SJCRH30 (cell line): ENCODE measurements around the gene KRT4. TPM values are rescaled to one million over a fixed set of nuclear protein-coding genes. Genes with fewer than 3 reads are reported as not detected.
"Not testable (repeated sequence)": the region's sequence is repeated elsewhere in the genome, so short reads cannot be mapped to it uniquely, and the experiment has no call there.

Experiments used
- DNase-seq, 2 experiments: peaks; one replicate each; pipeline ENCODE4 v3.0.0-alpha.2; 2015 to 2020
- H3K27ac ChIP-seq: fragments of 250-450 bp; sonication (Bioruptor Pico); 2 replicates; pipeline ENCODE4 v1.5.1; 2020; ENCODE audit warnings: mild to moderate bottlenecking, moderate library complexity
- H3K27me3 ChIP-seq: fragments of 250-450 bp; sonication (Bioruptor Pico); 2 replicates; pipeline ENCODE4 v1.5.1; 2020; ENCODE audit warnings: mild to moderate bottlenecking, moderate library complexity
- H3K36me3 ChIP-seq: fragments of 250-450 bp; sonication (Bioruptor Pico); 2 replicates; pipeline ENCODE4 v1.5.1; 2020; ENCODE audit warnings: mild to moderate bottlenecking, moderate library complexity
- H3K4me1 ChIP-seq: fragments of 250-450 bp; sonication (Bioruptor Pico); 2 replicates; pipeline ENCODE4 v1.5.1; 2020; ENCODE audit warnings: mild to moderate bottlenecking, moderate library complexity
- H3K4me3 ChIP-seq: fragments of 250-450 bp; sonication (Bioruptor Pico); 2 replicates; pipeline ENCODE4 v1.5.1; 2020; ENCODE audit warnings: mild to moderate bottlenecking, moderate library complexity
- H3K9me3 ChIP-seq: fragments of 250-450 bp; sonication (Bioruptor Pico); replicated peaks from 2 replicates; pipeline ENCODE4 v1.5.1; 2020; ENCODE audit warnings: mild to moderate bottlenecking, moderate library complexity
- total RNA-seq: library from RNA; depleted of rRNA; stranded (reverse); fragments of >200 nt; shearing (Covaris generic); gene quantifications from 2 replicates; pipeline ENCODE4 v1.2.3, GENCODE V29; 2014

Gene KRT4
- total RNA-seq, 1 experiment from 2014 or later, result not detected

GRCh38 chr12:52798003-52798670, 15.8 kb downstream of the KRT4 start:
- no peaks in the 10 kb centered on the region for H3K27me3 ChIP-seq
- no peaks in the 10 kb centered on the region for H3K36me3 ChIP-seq
- no peak for DNase-seq
- H3K9me3 ChIP-seq, result no peaks in the 10 kb centered on the region
- H3K27ac ChIP-seq, result no peak overlapping the region
- H3K4me1 ChIP-seq, result no peaks in the 10 kb centered on the region
- H3K4me3 ChIP-seq, result no peak overlapping the region

DNA sequence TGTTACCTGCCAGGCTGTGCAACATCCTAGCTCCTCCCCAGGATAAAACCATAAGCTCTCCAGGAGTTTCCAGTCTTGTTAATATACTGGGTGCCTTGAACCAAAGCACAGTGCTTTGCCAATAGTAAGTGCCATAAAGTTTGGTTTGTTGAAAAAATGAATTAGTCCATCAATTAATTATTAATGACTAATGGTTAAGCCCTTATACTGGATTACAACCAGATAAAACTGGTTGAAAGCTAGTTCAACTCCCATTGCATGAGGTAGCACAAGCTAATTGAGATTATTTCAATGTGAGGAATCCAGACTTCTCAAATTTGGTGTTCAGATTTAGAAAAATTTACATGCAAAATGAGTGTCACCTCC, 16.4 kb downstream of the KRT4 start:
- Histone ChIP-seq H3K4me1 (no peaks in the 10 kb centered on the region), H3K4me3 (no peak overlapping the region), H3K27me3 (no peaks in the 10 kb centered on the region), H3K27ac (no peak overlapping the region), H3K9me3 (no peaks in the 10 kb centered on the region), H3K36me3 (no peaks in the 10 kb centered on the region)
- DNase-seq, result no peak

DNA sequence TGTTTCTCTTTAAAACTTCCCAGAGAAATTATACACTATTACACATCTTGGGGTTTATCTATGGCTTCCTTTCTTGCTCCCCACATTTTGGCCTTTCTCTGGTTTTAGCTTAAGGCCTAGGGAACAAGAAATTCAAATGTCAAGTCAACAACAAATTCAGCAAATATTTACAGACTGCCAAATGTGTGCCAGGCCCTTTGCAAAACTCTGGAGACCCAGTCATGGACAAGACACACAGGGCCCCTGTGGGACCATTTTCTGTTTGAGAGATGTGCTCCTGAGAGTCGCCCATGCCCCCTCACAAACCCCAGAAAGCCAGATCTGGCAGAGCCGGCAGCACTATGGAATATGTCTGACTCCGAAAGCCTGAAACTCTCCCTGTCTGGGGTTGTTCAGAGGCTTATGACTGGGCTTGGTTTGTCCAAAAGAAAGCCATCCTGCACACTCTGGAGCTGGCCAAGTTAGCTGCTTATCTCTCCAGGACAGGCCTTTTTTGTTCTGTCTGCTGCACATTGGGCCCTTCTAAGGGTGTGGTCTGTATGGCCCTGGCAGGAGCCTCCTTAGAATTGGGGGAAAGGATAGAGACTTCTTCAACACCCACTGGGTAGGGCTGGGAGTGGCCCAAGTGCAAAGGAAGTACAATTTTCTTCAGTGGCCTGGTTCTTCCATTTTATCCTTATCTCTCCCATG, 16.9 kb downstream of the KRT4 start:
- no peaks in the 10 kb centered on the region for H3K36me3 ChIP-seq
- H3K4me3 ChIP-seq, result no peak overlapping the region
- DNase-seq, result no peak
- H3K4me1 ChIP-seq, result no peaks in the 10 kb centered on the region
- no peaks in the 10 kb centered on the region for H3K9me3 ChIP-seq
- H3K27me3 ChIP-seq, result no peaks in the 10 kb centered on the region
- no peak overlapping the region for H3K27ac ChIP-seq

- Histone ChIP-seq H3K36me3 (no peaks in the 10 kb centered on the region), H3K9me3 (no peaks in the 10 kb centered on the region), H3K27me3 (no peaks in the 10 kb centered on the region), H3K4me3 (no peak overlapping the region), H3K27ac (no peak overlapping the region), H3K4me1 (no peaks in the 10 kb centered on the region)
- DNase-seq, result no peak
Observed at GRCh38 chr12:52796429-52796794, 17.5 kb downstream of the KRT4 start.

- Histone ChIP-seq H3K4me3 (no peak within 1 kb of the TSS), H3K27ac (no peak within 1 kb of the TSS), H3K27me3 (no peaks in the 10 kb centered on the region), H3K9me3 (no peaks in the 10 kb centered on the region), H3K4me1 (no peaks in the 10 kb centered on the region), H3K36me3 (no peaks in the 10 kb centered on the region)
- no peak for DNase-seq
Observed at GRCh38 chr12:52795694-52796428, 18.1 kb downstream of the KRT4 start, which contains the start of gene KRT3. KRT3 (minus strand) TSS chr12:52796117; CDS start chr12:52796042, 75 bp downstream.

- not testable (repeated sequence) for H3K4me1 ChIP-seq, H3K4me3 ChIP-seq, DNase-seq, H3K9me3 ChIP-seq, H3K36me3 ChIP-seq, H3K27me3 ChIP-seq, H3K27ac ChIP-seq
Observed at GRCh38 chr12:52795332-52795674, 18.6 kb downstream of the KRT4 start.

DNA sequence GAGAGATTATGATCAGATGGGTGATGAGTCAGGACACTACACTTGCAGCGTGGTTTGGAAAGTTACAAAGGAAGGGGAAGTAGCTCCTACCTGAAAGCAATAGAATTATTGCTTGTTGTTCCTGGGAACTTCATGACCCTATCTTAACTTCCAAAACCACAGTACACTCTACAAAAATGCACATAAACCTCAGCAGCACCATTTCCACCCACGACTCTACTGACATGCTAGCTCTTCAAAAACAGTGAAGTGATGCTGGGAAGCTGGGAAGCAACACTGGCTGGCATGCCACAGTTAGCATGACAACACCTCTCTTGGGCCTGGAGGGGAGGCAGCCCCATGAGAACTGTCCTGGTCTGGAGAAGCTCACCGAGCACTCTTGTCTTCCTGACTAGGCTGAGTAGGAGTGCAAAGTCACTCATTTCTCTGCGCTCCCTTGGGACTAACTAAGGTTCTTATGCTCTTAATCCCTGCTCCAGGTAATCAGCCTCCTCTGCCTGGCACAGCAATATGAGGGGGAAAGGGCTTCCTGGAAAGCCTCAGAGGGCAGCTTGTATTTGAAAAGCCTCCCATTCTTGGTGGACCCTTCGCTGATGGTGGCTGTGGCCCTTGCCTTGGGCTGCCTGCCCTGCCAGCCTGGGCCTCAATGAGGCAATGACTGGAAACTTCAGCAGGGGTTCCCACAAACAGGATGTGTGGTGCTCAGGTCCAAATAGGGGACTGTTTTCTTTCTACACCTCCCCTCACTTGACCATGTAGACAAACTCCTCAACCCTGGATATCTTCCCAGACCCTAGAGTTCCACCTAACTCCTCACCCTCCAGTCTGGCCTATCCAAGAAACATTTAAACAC, 19.2 kb downstream of the KRT4 start:
- H3K4me3 ChIP-seq, result no peak overlapping the region
- no peaks in the 10 kb centered on the region for H3K27me3 ChIP-seq
- no peak for DNase-seq
- no peaks in the 10 kb centered on the region for H3K4me1 ChIP-seq
- no peak overlapping the region for H3K27ac ChIP-seq
- H3K9me3 ChIP-seq, result no peaks in the 10 kb centered on the region
- H3K36me3 ChIP-seq, result no peaks in the 10 kb centered on the region

GRCh38 chr12:52792185-52793029, 21.5 kb downstream of the KRT4 start:
- DNase-seq, result no peak
- Histone ChIP-seq H3K27ac (no peak overlapping the region), H3K36me3 (no peaks in the 10 kb centered on the region), H3K27me3 (no peaks in the 10 kb centered on the region), H3K4me1 (no peaks in the 10 kb centered on the region), H3K9me3 (no peaks in the 10 kb centered on the region), H3K4me3 (no peak overlapping the region)

DNA sequence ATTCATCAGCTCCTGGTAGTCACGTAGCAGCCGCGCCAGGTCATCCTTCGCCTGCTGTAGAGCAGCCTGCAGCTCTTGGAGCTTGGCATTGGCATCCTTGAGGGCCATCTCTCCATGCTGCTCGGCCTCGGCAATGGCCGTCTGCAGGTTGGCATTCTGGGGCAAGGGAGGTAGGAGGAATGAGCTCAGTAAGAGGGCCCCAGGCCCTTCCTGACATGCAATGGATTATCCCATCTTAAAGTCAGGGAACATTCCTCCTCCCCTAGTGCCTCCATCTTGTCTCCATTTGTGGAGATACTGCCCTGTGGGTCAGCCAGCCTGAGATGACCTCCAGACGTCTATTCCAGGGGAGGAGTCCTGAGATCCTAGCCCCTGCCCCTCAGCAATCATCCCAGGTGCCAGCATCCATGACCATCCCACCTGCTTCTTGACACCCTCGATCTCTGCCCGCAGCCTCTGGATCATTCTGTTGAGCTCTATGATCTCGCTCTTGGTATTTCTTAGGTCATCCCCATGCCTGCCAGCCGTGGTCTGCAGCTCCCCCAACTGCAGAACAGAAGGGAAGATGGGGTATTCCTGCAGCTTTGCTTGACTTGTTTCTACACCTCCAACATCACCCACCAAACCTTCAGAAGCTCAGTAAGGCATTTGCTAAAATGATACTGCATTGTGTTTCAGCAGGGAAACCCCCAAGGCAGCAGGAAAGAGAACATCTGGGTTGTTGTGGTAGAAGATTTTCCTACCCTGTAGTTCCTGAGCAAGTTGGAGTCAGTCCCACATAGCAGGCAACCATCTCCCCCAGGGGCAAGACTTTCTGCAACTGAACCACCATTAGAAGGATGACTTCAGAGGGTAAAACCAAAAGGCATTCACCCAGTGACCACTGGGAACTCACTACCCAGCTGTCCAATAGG, 22.4 kb downstream of the KRT4 start:
- Histone ChIP-seq H3K9me3 (no peaks in the 10 kb centered on the region), H3K27ac (no peak overlapping the region), H3K36me3 (no peaks in the 10 kb centered on the region), H3K4me1 (no peaks in the 10 kb centered on the region), H3K4me3 (no peak overlapping the region), H3K27me3 (no peaks in the 10 kb centered on the region)
- no peak for DNase-seq

- Histone ChIP-seq H3K27ac (no peak overlapping the region), H3K36me3 (no peaks in the 10 kb centered on the region), H3K9me3 (no peaks in the 10 kb centered on the region), H3K4me3 (no peak overlapping the region), H3K27me3 (no peaks in the 10 kb centered on the region), H3K4me1 (no peaks in the 10 kb centered on the region)
- DNase-seq, result no peak
Observed at GRCh38 chr12:52790427-52791270, 23.3 kb downstream of the KRT4 start.

GRCh38 chr12:52789637-52790426, 24.1 kb downstream of the KRT4 start:
- no peaks in the 10 kb centered on the region for H3K27me3 ChIP-seq
- H3K36me3 ChIP-seq, result no peaks in the 10 kb centered on the region
- no peaks in the 10 kb centered on the region for H3K9me3 ChIP-seq
- H3K27ac ChIP-seq, result no peak overlapping the region
- no peak for DNase-seq
- H3K4me3 ChIP-seq, result no peak overlapping the region
- no peaks in the 10 kb centered on the region for H3K4me1 ChIP-seq
